ENCODE results near the gene NFIC.
"Not testable (repeated sequence)": the region's sequence is repeated elsewhere in the genome, so short reads cannot be mapped to it uniquely, and the experiment has no call there.

The NFIC gene

GRCh38 chr19:3338541-3339181 lies 27.7 kb upstream of the NFIC start:
- DNase-seq, result no peak

- no peak for DNase-seq
These were observed 26.0 kb upstream of the NFIC start for GRCh38 chr19:3340340-3340739.

- DNase-seq, result no peak
These were observed 24.1 kb upstream of the NFIC start for GRCh38 chr19:3342246-3342645.

GRCh38 chr19:3342962-3343361 lies 23.4 kb upstream of the NFIC start:
- not testable (repeated sequence) for DNase-seq

- peak; percentile 35 for DNase-seq
These were observed 22.5 kb upstream of the NFIC start for GRCh38 chr19:3343619-3344502.

GRCh38 chr19:3344608-3345598 lies 21.5 kb upstream of the NFIC start:
- DNase-seq, result no peak

- no peak for DNase-seq
These were observed 20.4 kb upstream of the NFIC start for GRCh38 chr19:3345850-3346460.

- DNase-seq, result peak; percentile 97
These were observed 19.6 kb upstream of the NFIC start for GRCh38 chr19:3346677-3347353.

- DNase-seq, result no peak
These were observed 18.3 kb upstream of the NFIC start for GRCh38 chr19:3348042-3348441.

GRCh38 chr19:3348469-3348868 lies 17.9 kb upstream of the NFIC start:
- not testable (repeated sequence) for DNase-seq

GRCh38 chr19:3350014-3350663 lies 16.2 kb upstream of the NFIC start:
- DNase-seq, result no peak

GRCh38 chr19:3351702-3352447 lies 14.5 kb upstream of the NFIC start:
- DNase-seq, result no peak

GRCh38 chr19:3353493-3353892 lies 12.9 kb upstream of the NFIC start:
- no peak for DNase-seq

- DNase-seq, result no peak
These were observed 9.6 kb upstream of the NFIC start for GRCh38 chr19:3356805-3357204.

GRCh38 chr19:3357271-3357991 lies 9.0 kb upstream of the NFIC start:
- DNase-seq, result no peak

GRCh38 chr19:3357992-3358688 lies 8.2 kb upstream of the NFIC start:
- DNase-seq, result no peak

- DNase-seq, result no peak
These were observed 7.7 kb upstream of the NFIC start for GRCh38 chr19:3358689-3359014.

GRCh38 chr19:3359015-3359918 lies 7.1 kb upstream of the NFIC start:
- no peak for DNase-seq

All from NCI-H446 treated with DMSO at 0.1 percent for 48 hours (cell line).